HG02884 (cell line): Measurements from ENCODE around the gene MICB.
"Not testable (repeated sequence)": the region's sequence is repeated elsewhere in the genome, so short reads cannot be mapped to it uniquely, and the experiment has no call there.

Experiments
- ATAC-seq: cut with Tn5 transposase; IDR thresholded peaks from one replicate; pipeline ENCODE4 v1.9.1; 2021; ENCODE audit warnings: mild to moderate bottlenecking, moderate library complexity; ENCODE audit not compliant: unreplicated experiment

Gene MICB

GRCh38 chr6:31473780-31474761, 23.9 kb upstream of the MICB start:
- ATAC-seq: no peak

- no peak for ATAC-seq
Measured at GRCh38 chr6:31474871-31475286, 23.1 kb upstream of the MICB start.

GRCh38 chr6:31476515-31477139, 21.3 kb upstream of the MICB start:
- no peak for ATAC-seq

GRCh38 chr6:31477521-31477920, 20.4 kb upstream of the MICB start:
- no peak for ATAC-seq

- no peak for ATAC-seq
Measured at GRCh38 chr6:31478186-31478950, 19.6 kb upstream of the MICB start.

- no peak for ATAC-seq
Measured at GRCh38 chr6:31479151-31479932, 18.6 kb upstream of the MICB start.

GRCh38 chr6:31479933-31480535, 17.9 kb upstream of the MICB start:
- ATAC-seq: no peak

- no peak for ATAC-seq
Measured at GRCh38 chr6:31480574-31480973, 17.4 kb upstream of the MICB start.

- ATAC-seq: no peak
Measured at GRCh38 chr6:31483392-31483791, 14.6 kb upstream of the MICB start.

- no peak for ATAC-seq
Measured at GRCh38 chr6:31485055-31485454, 12.9 kb upstream of the MICB start.

- not testable (repeated sequence) for ATAC-seq
Measured at GRCh38 chr6:31486065-31486837, 11.7 kb upstream of the MICB start.

- not testable (repeated sequence) for ATAC-seq
Measured at GRCh38 chr6:31487674-31488073, 10.3 kb upstream of the MICB start.

- no peak for ATAC-seq
Measured at GRCh38 chr6:31489086-31489485, 8.9 kb upstream of the MICB start.

- ATAC-seq: no peak
Measured at GRCh38 chr6:31490115-31490873, 7.7 kb upstream of the MICB start.

GRCh38 chr6:31493550-31493874, 4.4 kb upstream of the MICB start:
- ATAC-seq: not testable (repeated sequence)

GRCh38 chr6:31493875-31494694, 3.9 kb upstream of the MICB start:
- no peak for ATAC-seq

- no peak for ATAC-seq
Measured at GRCh38 chr6:31495580-31495979, 2.4 kb upstream of the MICB start.

- not testable (repeated sequence) for ATAC-seq
Measured at GRCh38 chr6:31496826-31497225, 1.1 kb upstream of the MICB start.
